B cell (primary cell): ENCODE measurements around the gene LRRC43.

Experiments used
- CTCF ChIP-seq: fragments of 200-600 bp; IDR thresholded peaks from one replicate; pipeline ENCODE4 v1.8.0; 2022; ENCODE audit warnings: antibody characterized with exemption, mild to moderate bottlenecking
- EZH2 ChIP-seq: IDR thresholded peaks from 2 replicates; pipeline ENCODE4 v1.6.1; 2012; ENCODE audit warnings: borderline replicate concordance, low read depth, mild to moderate bottlenecking, moderate library complexity, low read length; ENCODE audit not compliant: insufficient read depth, poor library complexity, severe bottlenecking

GRCh38 chr12:122238861-122239260, 55.9 kb downstream of the LRRC43 start:
- TF ChIP-seq CTCF (no peak), EZH2 (no peak)
